Measurements from ENCODE around the gene CALML6.

Gene CALML6

GRCh38 chr1:1943834-1944570 lies 28.9 kb downstream of the CALML6 start:
- DNase-seq: no peak

- DNase-seq: no peak
Measured at GRCh38 chr1:1945782-1946393, 30.8 kb downstream of the CALML6 start.

GRCh38 chr1:1946540-1946939 lies 31.5 kb downstream of the CALML6 start:
- DNase-seq: no peak

- no peak for DNase-seq
Measured at GRCh38 chr1:1947493-1947892, 32.4 kb downstream of the CALML6 start.

GRCh38 chr1:1948783-1949182 lies 33.7 kb downstream of the CALML6 start:
- DNase-seq: no peak

GRCh38 chr1:1950940-1951339 lies 35.9 kb downstream of the CALML6 start:
- no peak for DNase-seq

GRCh38 chr1:1954015-1954414 lies 39.0 kb downstream of the CALML6 start:
- no peak for DNase-seq

GRCh38 chr1:1954831-1955441 lies 39.9 kb downstream of the CALML6 start:
- DNase-seq: no peak

- no peak for DNase-seq
Measured at GRCh38 chr1:1955621-1956094, 40.6 kb downstream of the CALML6 start.

- no peak for DNase-seq
Measured at GRCh38 chr1:1956101-1956500, 41.0 kb downstream of the CALML6 start.

GRCh38 chr1:1956586-1957532 lies 41.8 kb downstream of the CALML6 start:
- no peak for DNase-seq

- DNase-seq: no peak
Measured at GRCh38 chr1:1957533-1957961, 42.5 kb downstream of the CALML6 start.

- no peak for DNase-seq
Measured at GRCh38 chr1:1958071-1958541, 43.0 kb downstream of the CALML6 start.

GRCh38 chr1:1959459-1959839 lies 44.4 kb downstream of the CALML6 start:
- no peak for DNase-seq

GRCh38 chr1:1959840-1960479 lies 44.9 kb downstream of the CALML6 start:
- DNase-seq: peak; percentile 37

- no peak for DNase-seq
Measured at GRCh38 chr1:1960480-1961196, 45.6 kb downstream of the CALML6 start.

- no peak for DNase-seq
Measured at GRCh38 chr1:1962752-1963151, 47.7 kb downstream of the CALML6 start.

GRCh38 chr1:1963570-1963969 lies 48.5 kb downstream of the CALML6 start:
- no peak for DNase-seq

GRCh38 chr1:1964811-1965210 lies 49.8 kb downstream of the CALML6 start:
- no peak for DNase-seq

- DNase-seq: no peak
Measured at GRCh38 chr1:1965546-1965945, 50.5 kb downstream of the CALML6 start.

GRCh38 chr1:1966071-1966740 lies 51.1 kb downstream of the CALML6 start:
- DNase-seq: no peak

Measured in GF-D8 (cell line).